PC-9 (cell line): Measurements from ENCODE around the gene UBE2K. TPM values are rescaled to one million over a fixed set of nuclear protein-coding genes. Genes with fewer than 3 reads are reported as not detected.
A peak's percentile ranks its signal among the peaks of the same experiment; 100 is the strongest.

Experiments used
- BruUV-seq: library from RNA; stranded (reverse); fragments of 400-500 nt; replicated peaks from 2 replicates; lab custom pipeline; 2021; lab: Mats Ljungman, UMichigan
- CTCF ChIA-PET: fragments of 300-600 bp; sonication (Branson Sonifier 250); formaldehyde crosslinking; loops from one replicate; lab custom pipeline; 2022; ENCODE audit warnings: antibody characterized with exemption; lab: Charles Lee
- POLR2A ChIA-PET: fragments of 300-600 bp; sonication (Branson Sonifier 250); formaldehyde crosslinking; loops from one replicate; lab custom pipeline; 2022; ENCODE audit warnings: antibody characterized with exemption; ENCODE audit not compliant: unreplicated experiment; lab: Charles Lee
- DNase-seq, 2 experiments: peaks; one replicate each; pipeline versions ENCODE4 v3.0.0 to v3.0.0-alpha.2; 2015 to 2022; ENCODE audit warnings: mixed read lengths in 1 of 2
- H2AFZ ChIP-seq: fragments of 200-600 bp; sonication (generic); 2 replicates; pipeline ENCODE4 v1.8.1; 2017; ENCODE audit warnings: antibody characterized with exemption
- H3F3A ChIP-seq: fragments of 200-600 bp; sonication (generic); 2 replicates; pipeline ENCODE4 v1.8.1; 2017; ENCODE audit warnings: antibody characterized with exemption, mild to moderate bottlenecking, low read depth; ENCODE audit not compliant: insufficient read depth
- H3K27ac ChIP-seq: fragments of 200-600 bp; sonication (generic); 2 replicates; pipeline ENCODE4 v1.6.1; 2016; ENCODE audit warnings: mixed run types
- H3K27me3 ChIP-seq: fragments of 200-600 bp; sonication (generic); 2 replicates; pipeline ENCODE4 v1.6.1; 2016; ENCODE audit warnings: low read depth, mixed run types; ENCODE audit not compliant: insufficient read depth
- H3K36me3 ChIP-seq: fragments of 200-600 bp; sonication (generic); 2 replicates; pipeline ENCODE4 v1.6.1; 2016; ENCODE audit warnings: low read depth, mixed run types
- H3K4me1 ChIP-seq: fragments of 200-600 bp; sonication (generic); replicated peaks from 2 replicates; pipeline ENCODE4 v1.6.1; 2016; ENCODE audit warnings: mixed run types; ENCODE audit not compliant: insufficient read depth
- H3K4me2 ChIP-seq: fragments of 200-600 bp; sonication (generic); 2 replicates; pipeline ENCODE4 v1.6.1; 2017; ENCODE audit warnings: mixed run types
- H3K4me3 ChIP-seq: fragments of 200-600 bp; sonication (generic); 2 replicates; pipeline ENCODE4 v1.6.1; 2016; ENCODE audit warnings: mixed run types
- H3K79me2 ChIP-seq: fragments of 200-600 bp; sonication (generic); 2 replicates; pipeline ENCODE4 v1.6.1; 2017; ENCODE audit warnings: low read depth, mixed run types
- H3K9me2 ChIP-seq: fragments of 200-600 bp; sonication (generic); 2 replicates; pipeline ENCODE4 v1.8.1; 2017; ENCODE audit warnings: mild to moderate bottlenecking; ENCODE audit not compliant: insufficient read depth
- H3K9me3 ChIP-seq: fragments of 200-600 bp; sonication (generic); 2 replicates; pipeline ENCODE4 v1.8.1; 2016; ENCODE audit warnings: low read depth; ENCODE audit not compliant: insufficient read depth
- H4K20me1 ChIP-seq: fragments of 200-600 bp; sonication (generic); 2 replicates; pipeline ENCODE4 v1.8.1; 2017; ENCODE audit not compliant: insufficient read depth
- CTCF ChIP-seq: fragments of 200-600 bp; sonication (generic); conservative IDR thresholded peaks from 2 replicates; pipeline ENCODE4 v1.6.1; 2017; ENCODE audit warnings: mixed run types, antibody characterized with exemption, mild to moderate bottlenecking, moderate library complexity
- EZH2 ChIP-seq: fragments of 200-600 bp; sonication (generic); IDR thresholded peaks from 2 replicates; pipeline ENCODE4 v1.8.0; 2017; ENCODE audit warnings: antibody characterized with exemption, low read depth
- intact Hi-C: fragments of 100-400 bp; cut with micrococcal nuclease; formaldehyde crosslinking; loops from one replicate; pipeline ENCODE4 v1.10.0; 2022; ENCODE audit not compliant: unreplicated experiment
- total RNA-seq: library from RNA; stranded (reverse); gene quantifications from 2 replicates; pipeline ENCODE4 v1.2.3, GENCODE V29; 2021

Gene UBE2K
- total RNA-seq, 1 experiment from 2014 or later: 129 TPM

GRCh38 chr4:39712819-39713607 is 15.1 kb downstream of the UBE2K start:
- H3K4me1 ChIP-seq: no peaks in the 10 kb centered on the region; the same call in 1 of the 2 replicates
- no peaks in the 10 kb centered on the region for H3K9me2 ChIP-seq
- H3K27me3 ChIP-seq: no peaks in the 10 kb centered on the region
- H3K79me2 ChIP-seq: peaks cover 95% of the 10 kb centered on the region
- H3F3A ChIP-seq: peaks cover 35% of the 10 kb centered on the region; the same call in 1 of the 2 replicates
- H3K9me3 ChIP-seq: no peaks in the 10 kb centered on the region
- H3K27ac ChIP-seq: no peak overlapping the region
- no peak overlapping the region for H2AFZ ChIP-seq
- H3K4me3 ChIP-seq: no peak overlapping the region
- no peaks in the 10 kb centered on the region; the same call in 1 of the 2 replicates for H3K36me3 ChIP-seq
- intact Hi-C loops: no loop called here
- POLR2A ChIA-PET: interaction anchor here (0.6 kb wide), 1 partner anchor 73 kb away, joined by 3 read pairs; no protein-coding TSS in a partner anchor
- peaks cover 91% of the 10 kb centered on the region for H4K20me1 ChIP-seq
- TF ChIP-seq EZH2 (no peak), CTCF (no peak)
- H3K4me2 ChIP-seq: no peak overlapping the region
- CTCF ChIA-PET: no interaction called here
- no TSS peak for BruUV-seq
- DNase-seq: no peak

- intact Hi-C loops: no loop called here
- ChIA-PET CTCF (interaction anchor here (1.0 kb wide), 1 partner anchor 16 kb away, joined by 3 read pairs; no protein-coding TSS in a partner anchor), POLR2A (interaction anchor here (0.6 kb wide), 1 partner anchor 74 kb away, joined by 3 read pairs; no protein-coding TSS in a partner anchor)
- BruUV-seq: TSS peak; percentile 8
- peaks cover 91% of the 10 kb centered on the region for H4K20me1 ChIP-seq
- H3F3A ChIP-seq: peaks cover 28% of the 10 kb centered on the region; the same call in 1 of the 2 replicates
- H3K4me3 ChIP-seq: no peak overlapping the region
- no peak overlapping the region for H2AFZ ChIP-seq
- no peak overlapping the region for H3K27ac ChIP-seq
- no peaks in the 10 kb centered on the region for H3K9me2 ChIP-seq
- no peak overlapping the region for H3K4me2 ChIP-seq
- peaks cover 95% of the 10 kb centered on the region for H3K79me2 ChIP-seq
- no peak for TF ChIP-seq EZH2
- no peak for TF ChIP-seq CTCF
- no peaks in the 10 kb centered on the region; the same call in 1 of the 2 replicates for H3K4me1 ChIP-seq
- no peak for DNase-seq
- H3K27me3 ChIP-seq: no peaks in the 10 kb centered on the region
- H3K36me3 ChIP-seq: no peaks in the 10 kb centered on the region; the same call in 1 of the 2 replicates
- H3K9me3 ChIP-seq: no peaks in the 10 kb centered on the region
These were observed 15.8 kb downstream of the UBE2K start for GRCh38 chr4:39713691-39714090.

DNA sequence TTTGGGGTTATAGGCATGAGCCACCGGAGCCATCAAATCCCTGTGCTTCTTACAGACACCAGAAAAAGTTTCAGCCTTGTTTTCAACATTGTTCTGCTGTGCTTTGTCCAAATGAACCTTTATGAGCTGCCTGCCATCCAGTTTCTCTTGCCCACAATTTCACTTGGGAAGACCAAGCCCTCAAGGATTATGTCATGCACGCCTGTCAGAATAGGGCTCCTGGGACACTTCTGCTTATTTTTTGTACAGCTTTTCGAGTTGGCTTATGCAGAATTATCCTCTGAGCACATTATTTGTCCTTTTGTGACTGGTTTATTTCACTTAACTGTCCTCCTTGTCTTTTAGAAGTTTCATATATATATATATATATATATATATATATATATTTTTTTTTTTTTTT is 16.2 kb downstream of the UBE2K start:
- H3K4me3 ChIP-seq: no peak overlapping the region
- no peak overlapping the region for H3K27ac ChIP-seq
- intact Hi-C loops: no loop called here
- H3K4me2 ChIP-seq: no peak overlapping the region
- CTCF ChIA-PET: interaction anchor here (1.0 kb wide), 1 partner anchor 15 kb away, joined by 3 read pairs; no protein-coding TSS in a partner anchor
- no peaks in the 10 kb centered on the region for H3K27me3 ChIP-seq
- no peaks in the 10 kb centered on the region; the same call in 1 of the 2 replicates for H3K36me3 ChIP-seq
- no peak for DNase-seq
- peaks cover 91% of the 10 kb centered on the region for H4K20me1 ChIP-seq
- POLR2A ChIA-PET: no interaction called here
- H3K4me1 ChIP-seq: no peaks in the 10 kb centered on the region
- no peaks in the 10 kb centered on the region for H3K9me3 ChIP-seq
- H2AFZ ChIP-seq: no peak overlapping the region
- peaks cover 95% of the 10 kb centered on the region for H3K79me2 ChIP-seq
- H3F3A ChIP-seq: peaks cover 27% of the 10 kb centered on the region; the same call in 1 of the 2 replicates
- TF ChIP-seq EZH2 (no peak), CTCF (no peak)
- BruUV-seq: no TSS peak
- no peaks in the 10 kb centered on the region for H3K9me2 ChIP-seq
